ENCODE results near the gene TSHZ1.

TSHZ1 gene

DNA sequence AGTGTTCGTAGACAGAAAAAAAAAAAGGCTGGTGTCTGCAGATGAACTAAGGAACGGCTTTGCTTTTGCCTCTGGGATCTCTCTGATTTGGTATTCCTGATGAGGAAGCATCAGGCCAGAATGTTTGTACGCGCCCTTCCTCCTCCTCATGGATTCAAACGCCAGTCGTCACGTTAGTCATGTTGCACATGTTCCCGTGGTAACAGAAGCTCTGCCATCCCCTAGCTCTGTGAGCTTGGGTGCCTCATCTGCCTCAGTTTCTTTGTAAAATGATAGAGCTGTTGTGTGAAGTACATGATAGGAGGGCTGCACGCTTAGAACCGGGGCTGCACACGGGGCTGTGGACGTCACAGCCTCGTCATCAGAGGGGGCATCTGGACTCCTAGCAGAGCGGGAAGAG, 47.0 kb downstream of the TSHZ1 start:
- TF ChIP-seq, protein P1, sequence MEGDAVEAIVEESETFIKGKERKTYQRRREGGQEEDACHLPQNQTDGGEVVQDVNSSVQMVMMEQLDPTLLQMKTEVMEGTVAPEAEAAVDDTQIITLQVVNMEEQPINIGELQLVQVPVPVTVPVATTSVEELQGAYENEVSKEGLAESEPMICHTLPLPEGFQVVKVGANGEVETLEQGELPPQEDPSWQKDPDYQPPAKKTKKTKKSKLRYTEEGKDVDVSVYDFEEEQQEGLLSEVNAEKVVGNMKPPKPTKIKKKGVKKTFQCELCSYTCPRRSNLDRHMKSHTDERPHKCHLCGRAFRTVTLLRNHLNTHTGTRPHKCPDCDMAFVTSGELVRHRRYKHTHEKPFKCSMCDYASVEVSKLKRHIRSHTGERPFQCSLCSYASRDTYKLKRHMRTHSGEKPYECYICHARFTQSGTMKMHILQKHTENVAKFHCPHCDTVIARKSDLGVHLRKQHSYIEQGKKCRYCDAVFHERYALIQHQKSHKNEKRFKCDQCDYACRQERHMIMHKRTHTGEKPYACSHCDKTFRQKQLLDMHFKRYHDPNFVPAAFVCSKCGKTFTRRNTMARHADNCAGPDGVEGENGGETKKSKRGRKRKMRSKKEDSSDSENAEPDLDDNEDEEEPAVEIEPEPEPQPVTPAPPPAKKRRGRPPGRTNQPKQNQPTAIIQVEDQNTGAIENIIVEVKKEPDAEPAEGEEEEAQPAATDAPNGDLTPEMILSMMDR (IDR thresholded peaks at IDR 0.05; ENCODE audit: low read depth, low read length): no peak
- no peak overlapping the region for H3K4me3 ChIP-seq (ENCODE audit: low read depth, low read length)
- no peaks in the 10 kb centered on the region for H3K9me3 ChIP-seq (ENCODE audit: severe bottlenecking)
- no peak for DNase-seq
- no peak overlapping the region for H3K27ac ChIP-seq
- H3K36me3 ChIP-seq: no peaks in the 10 kb centered on the region
- H3K27me3 ChIP-seq (ENCODE audit: insufficient read depth, low read depth, severe bottlenecking): no peaks in the 10 kb centered on the region

DNA sequence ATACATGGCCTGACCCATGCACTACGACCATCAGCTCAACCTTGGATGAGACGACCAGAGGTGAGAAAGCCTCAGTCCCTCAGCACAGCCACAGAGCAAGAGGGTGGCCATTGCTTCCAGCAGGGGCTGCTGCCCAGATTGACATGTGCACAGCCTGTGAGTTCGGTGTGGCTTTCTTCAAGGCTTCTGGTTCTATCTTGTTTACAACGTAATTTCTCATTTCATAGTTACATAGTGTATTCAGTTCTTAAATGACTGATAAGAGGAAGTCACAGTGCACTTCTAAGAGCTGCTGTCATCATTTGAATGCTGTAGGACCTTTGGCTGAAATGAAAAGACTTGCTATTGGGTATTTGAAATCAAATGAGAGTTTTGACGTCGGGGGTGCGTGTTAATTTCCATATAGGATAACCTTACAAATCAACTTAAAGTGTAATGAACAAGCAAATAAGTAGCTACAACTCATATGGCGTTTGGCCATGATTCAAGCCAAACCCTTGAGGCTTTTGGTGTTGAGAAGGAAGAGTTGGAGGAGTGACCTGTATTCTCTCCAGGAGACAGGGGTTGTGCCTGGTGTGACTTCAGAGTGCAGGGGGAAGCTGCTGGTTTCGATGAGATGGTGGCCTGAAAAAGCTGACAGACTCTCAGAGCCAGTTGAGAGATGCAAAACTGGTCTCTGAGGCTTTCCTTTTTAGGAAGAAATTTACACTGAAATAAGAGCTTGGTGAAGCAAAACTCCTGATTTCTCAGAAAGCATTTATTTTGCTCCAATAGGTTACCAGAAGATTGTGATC, 51.0 kb downstream of the TSHZ1 start:
- TF ChIP-seq, protein P1 (IDR thresholded peaks at IDR 0.05; ENCODE audit: low read depth, low read length): no peak
- no peak overlapping the region for H3K4me3 ChIP-seq (ENCODE audit: low read depth, low read length)
- no peaks in the 10 kb centered on the region for H3K36me3 ChIP-seq
- H3K9me3 ChIP-seq (ENCODE audit: severe bottlenecking): no peaks in the 10 kb centered on the region
- H3K27ac ChIP-seq: no peak overlapping the region
- DNase-seq: no peak
- no peaks in the 10 kb centered on the region for H3K27me3 ChIP-seq (ENCODE audit: insufficient read depth, low read depth, severe bottlenecking)

DNA sequence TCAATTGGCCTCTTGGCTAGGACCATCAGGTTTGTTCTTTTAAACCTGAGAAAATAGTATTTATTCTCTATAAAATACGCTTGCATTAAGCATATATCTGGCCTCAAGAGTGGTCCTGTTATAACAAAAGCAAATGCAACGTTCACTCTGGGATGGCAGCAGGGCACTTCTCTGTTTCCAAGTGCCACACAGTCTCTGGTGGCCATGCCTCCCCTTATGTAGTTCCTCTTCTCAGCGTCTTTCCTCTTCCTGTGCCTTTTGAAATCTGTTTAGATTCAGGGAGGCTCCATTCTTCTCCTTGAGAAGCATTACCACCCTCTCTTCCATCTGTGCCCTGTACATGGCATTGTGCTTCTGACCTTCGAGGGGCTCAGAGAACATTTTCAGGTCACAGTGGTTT, 51.9 kb downstream of the TSHZ1 start:
- no peaks in the 10 kb centered on the region for H3K36me3 ChIP-seq
- H3K9me3 ChIP-seq (ENCODE audit: severe bottlenecking): no peaks in the 10 kb centered on the region
- no peaks in the 10 kb centered on the region for H3K27me3 ChIP-seq (ENCODE audit: insufficient read depth, low read depth, severe bottlenecking)
- no peak overlapping the region for H3K4me3 ChIP-seq (ENCODE audit: low read depth, low read length)
- TF ChIP-seq, protein P1 (IDR thresholded peaks at IDR 0.05; ENCODE audit: low read depth, low read length): no peak
- no peak for DNase-seq
- H3K27ac ChIP-seq: no peak overlapping the region

DNA sequence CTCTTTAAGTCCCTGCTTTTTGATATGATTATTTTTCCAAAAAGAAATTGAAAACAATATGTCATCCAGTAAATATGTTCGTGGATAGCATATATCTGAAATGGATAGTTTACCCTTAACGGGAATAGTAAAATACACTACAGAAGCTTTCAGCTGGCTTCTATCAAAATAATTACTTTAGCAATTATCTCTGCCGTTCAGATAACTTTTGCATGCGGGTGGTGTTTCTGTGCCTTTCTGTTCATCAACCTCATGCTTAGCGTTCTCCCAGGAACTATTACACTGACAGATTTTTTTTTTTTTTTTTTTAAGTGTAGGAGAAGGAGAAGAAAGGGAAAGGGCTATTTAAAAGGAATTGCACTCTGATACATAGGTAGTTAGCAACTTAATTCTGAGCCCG, 53.6 kb downstream of the TSHZ1 start:
- no peak for DNase-seq
- Histone ChIP-seq H3K27me3 (ENCODE audit: insufficient read depth, low read depth, severe bottlenecking) (no peaks in the 10 kb centered on the region), H3K36me3 (no peaks in the 10 kb centered on the region), H3K9me3 (ENCODE audit: severe bottlenecking) (no peaks in the 10 kb centered on the region), H3K27ac (no peak overlapping the region), H3K4me3 (ENCODE audit: low read depth, low read length) (no peak overlapping the region)
- TF ChIP-seq, protein P1 (IDR thresholded peaks at IDR 0.05; ENCODE audit: low read depth, low read length): no peak

DNA sequence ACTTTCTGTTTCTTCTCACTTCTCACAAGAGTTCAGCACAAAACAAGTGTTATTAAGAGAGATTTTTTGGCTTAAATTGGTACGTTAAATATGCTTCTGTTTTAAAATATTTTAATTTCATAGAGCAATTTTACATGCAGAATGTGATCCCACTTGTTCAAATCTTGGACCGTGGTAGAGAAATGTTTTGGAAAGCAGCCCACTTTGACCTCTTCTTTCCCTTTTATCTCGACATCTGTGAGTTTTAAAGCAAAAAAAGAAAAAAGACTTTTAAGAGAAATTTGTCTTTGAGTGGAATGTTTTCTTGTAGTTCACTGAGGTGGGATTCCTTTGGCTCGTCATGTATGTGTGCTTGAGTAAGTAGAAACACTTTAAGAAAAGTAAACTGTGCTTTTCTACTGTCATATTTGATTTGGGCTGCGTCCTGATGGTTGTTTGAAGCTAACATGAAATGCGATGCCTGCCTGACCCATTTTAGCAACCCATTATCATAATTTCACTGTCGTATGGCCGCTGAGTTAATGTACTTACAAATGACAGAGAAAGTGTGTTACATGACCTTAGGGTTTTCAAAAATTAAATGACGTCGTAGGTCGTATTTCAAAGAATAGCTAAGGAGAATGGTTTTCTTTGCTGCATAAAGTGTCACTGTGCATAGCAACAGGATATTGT, 54.5 kb downstream of the TSHZ1 start:
- TF ChIP-seq, protein P1 (IDR thresholded peaks at IDR 0.05; ENCODE audit: low read depth, low read length): no peak
- H3K4me3 ChIP-seq (ENCODE audit: low read depth, low read length): no peak overlapping the region
- no peaks in the 10 kb centered on the region for H3K9me3 ChIP-seq (ENCODE audit: severe bottlenecking)
- H3K27ac ChIP-seq: no peak overlapping the region
- no peaks in the 10 kb centered on the region for H3K27me3 ChIP-seq (ENCODE audit: insufficient read depth, low read depth, severe bottlenecking)
- no peak for DNase-seq
- H3K36me3 ChIP-seq: no peaks in the 10 kb centered on the region

Data from WERI-Rb-1 (cell line).